Measurements from ENCODE around the gene ZNF787. TPM values are rescaled to one million over a fixed set of nuclear protein-coding genes. Genes with fewer than 3 reads are reported as not detected.

Gene ZNF787
- polyA plus RNA-seq, 3 donors: 1.2 to 16.2 (median 1.8) TPM

DNA sequence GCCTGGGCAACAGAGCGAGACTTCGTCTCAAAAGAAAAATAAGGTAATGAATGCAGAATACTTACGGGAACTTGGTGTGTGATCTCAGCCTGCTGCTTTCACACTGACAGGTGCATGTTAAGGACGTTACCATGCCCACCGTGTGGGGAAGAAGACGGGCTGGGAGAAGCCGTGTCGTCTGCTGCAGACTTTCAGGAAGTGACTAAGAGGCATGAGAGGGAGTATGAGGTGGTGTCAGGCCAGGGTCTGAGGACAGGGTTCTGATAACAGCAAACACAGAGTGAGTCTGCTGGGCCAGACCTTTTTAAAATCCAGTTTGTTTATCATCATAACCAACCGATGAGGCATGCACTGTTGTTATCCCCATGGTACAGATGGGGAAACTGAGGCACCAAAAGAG lies 41.2 kb upstream of the ZNF787 start:
- intact Hi-C loops (cut with micrococcal nuclease): no loop called here
- H3K27me3 ChIP-seq (ENCODE audit: control insufficient read depth in 2 of 2, insufficient read depth in 2 of 2, low read length in 2 of 2): peaks cover 0 to 3% of the 10 kb centered on the region in 2 donors
- peaks cover 0 to 17% of the 10 kb centered on the region in 2 donors for H3K36me3 ChIP-seq (replicated peaks in 1 of 2; ENCODE audit: control insufficient read depth in 1 of 2, insufficient read depth in 2 of 2, low read length in 2 of 2)
- H3K9me3 ChIP-seq (replicated peaks in 1 of 2; ENCODE audit: control insufficient read depth in 1 of 2, insufficient read depth in 1 of 2, low read length in 2 of 2): no peaks in the 10 kb centered on the region
- Mint-ChIP-seq H3K27ac (no peak overlapping the region), H3K36me3 (peaks cover 10 to 13% of the 10 kb centered on the region in 2 donors), H3K9me3 (peaks cover 0 to 8% (median 2%) of the 10 kb centered on the region in 7 donors), H3K27me3 (ENCODE audit: low read depth in 3 of 3) (peaks cover 0 to 12% (median 6%) of the 10 kb centered on the region in 3 donors), H3K4me3 (no peak overlapping the region), H3K4me1 (peaks cover 5% of the 10 kb centered on the region)
- no peak overlapping the region for H2AFZ ChIP-seq (ENCODE audit: insufficient read depth, low read depth, low read length, poor library complexity, severe bottlenecking)
- H3K4me3 ChIP-seq (replicated peaks in 1 of 3; ENCODE audit: low read depth in 2 of 3, low read length in 3 of 3): no peak overlapping the region
- WGBS (ENCODE audit: insufficient coverage): 5% methylated on average over 7 of the region's 9 CpGs
- no peaks in the 10 kb centered on the region for H3K79me2 ChIP-seq (ENCODE audit: insufficient read depth, low read length)
- no peak overlapping the region for H3K4me2 ChIP-seq (replicated peaks; ENCODE audit: extremely low read depth, low read length, poor library complexity, severe bottlenecking)
- peak in 2 of 3 donors; percentile 21 to 50 for DNase-seq
- TF ChIP-seq, protein P1, sequence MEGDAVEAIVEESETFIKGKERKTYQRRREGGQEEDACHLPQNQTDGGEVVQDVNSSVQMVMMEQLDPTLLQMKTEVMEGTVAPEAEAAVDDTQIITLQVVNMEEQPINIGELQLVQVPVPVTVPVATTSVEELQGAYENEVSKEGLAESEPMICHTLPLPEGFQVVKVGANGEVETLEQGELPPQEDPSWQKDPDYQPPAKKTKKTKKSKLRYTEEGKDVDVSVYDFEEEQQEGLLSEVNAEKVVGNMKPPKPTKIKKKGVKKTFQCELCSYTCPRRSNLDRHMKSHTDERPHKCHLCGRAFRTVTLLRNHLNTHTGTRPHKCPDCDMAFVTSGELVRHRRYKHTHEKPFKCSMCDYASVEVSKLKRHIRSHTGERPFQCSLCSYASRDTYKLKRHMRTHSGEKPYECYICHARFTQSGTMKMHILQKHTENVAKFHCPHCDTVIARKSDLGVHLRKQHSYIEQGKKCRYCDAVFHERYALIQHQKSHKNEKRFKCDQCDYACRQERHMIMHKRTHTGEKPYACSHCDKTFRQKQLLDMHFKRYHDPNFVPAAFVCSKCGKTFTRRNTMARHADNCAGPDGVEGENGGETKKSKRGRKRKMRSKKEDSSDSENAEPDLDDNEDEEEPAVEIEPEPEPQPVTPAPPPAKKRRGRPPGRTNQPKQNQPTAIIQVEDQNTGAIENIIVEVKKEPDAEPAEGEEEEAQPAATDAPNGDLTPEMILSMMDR (IDR thresholded peaks at IDR 0.05): no peak
- H4K20me1 ChIP-seq (ENCODE audit: insufficient read depth, low read length): no peaks in the 10 kb centered on the region
- H3K4me1 ChIP-seq (ENCODE audit: control insufficient read depth in 1 of 2, insufficient read depth in 2 of 2, low read length in 2 of 2): no peaks in the 10 kb centered on the region
- H3K27ac ChIP-seq (ENCODE audit: low read depth in 1 of 2, low read length in 2 of 2): no peak overlapping the region
- no peak overlapping the region for H3K9ac ChIP-seq (ENCODE audit: insufficient read depth, low read length, poor library complexity, severe bottlenecking)

DNA sequence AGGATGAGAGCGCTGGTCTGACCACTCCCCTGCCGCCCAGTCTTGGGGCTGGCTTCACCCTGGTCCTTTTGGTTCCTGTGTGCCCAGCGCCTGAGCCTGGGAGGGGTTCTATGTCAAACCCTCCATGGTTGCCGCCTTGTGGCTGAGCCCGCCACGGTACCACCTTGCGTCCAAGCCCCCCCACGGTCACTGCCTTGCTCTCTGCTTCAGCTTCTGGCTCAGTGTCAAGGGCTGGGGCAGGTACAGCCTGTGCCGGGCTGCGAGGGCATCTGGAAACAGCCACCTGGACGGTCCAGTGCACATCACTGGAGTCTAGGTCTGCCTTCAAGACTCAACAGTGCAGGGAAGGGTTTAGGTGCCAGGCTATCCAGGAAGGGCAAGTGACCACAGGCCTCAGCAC lies 40.4 kb upstream of the ZNF787 start:
- no peaks in the 10 kb centered on the region for H4K20me1 ChIP-seq (ENCODE audit: insufficient read depth, low read length)
- H3K79me2 ChIP-seq (ENCODE audit: insufficient read depth, low read length): no peaks in the 10 kb centered on the region
- peaks cover 5% of the 10 kb centered on the region for H3K4me1 Mint-ChIP-seq
- peaks cover 10 to 13% of the 10 kb centered on the region in 2 donors for H3K36me3 Mint-ChIP-seq
- 97% methylated on average over 11 of the region's 11 CpGs for WGBS (ENCODE audit: insufficient coverage)
- intact Hi-C loops (cut with micrococcal nuclease): no loop called here
- no peak overlapping the region for H3K27ac Mint-ChIP-seq
- H3K27ac ChIP-seq (ENCODE audit: low read depth in 1 of 2, low read length in 2 of 2): no peak overlapping the region
- DNase-seq: no peak
- H3K9ac ChIP-seq (ENCODE audit: insufficient read depth, low read length, poor library complexity, severe bottlenecking): no peak overlapping the region
- H3K9me3 ChIP-seq (replicated peaks in 1 of 2; ENCODE audit: control insufficient read depth in 1 of 2, insufficient read depth in 1 of 2, low read length in 2 of 2): no peaks in the 10 kb centered on the region
- peaks cover 0 to 17% of the 10 kb centered on the region in 2 donors for H3K36me3 ChIP-seq (replicated peaks in 1 of 2; ENCODE audit: control insufficient read depth in 1 of 2, insufficient read depth in 2 of 2, low read length in 2 of 2)
- TF ChIP-seq, protein P1 (IDR thresholded peaks at IDR 0.05): no peak
- no peak overlapping the region for H3K4me3 ChIP-seq (replicated peaks in 1 of 3; ENCODE audit: low read depth in 2 of 3, low read length in 3 of 3)
- no peaks in the 10 kb centered on the region for H3K4me1 ChIP-seq (ENCODE audit: control insufficient read depth in 1 of 2, insufficient read depth in 2 of 2, low read length in 2 of 2)
- H3K4me3 Mint-ChIP-seq: no peak overlapping the region
- H2AFZ ChIP-seq (ENCODE audit: insufficient read depth, low read depth, low read length, poor library complexity, severe bottlenecking): no peak overlapping the region
- peaks cover 0 to 8% (median 0%) of the 10 kb centered on the region in 7 donors for H3K9me3 Mint-ChIP-seq
- H3K27me3 Mint-ChIP-seq (ENCODE audit: low read depth in 3 of 3): peaks cover 0 to 10% (median 6%) of the 10 kb centered on the region in 3 donors
- peaks cover 0 to 3% of the 10 kb centered on the region in 2 donors for H3K27me3 ChIP-seq (ENCODE audit: control insufficient read depth in 2 of 2, insufficient read depth in 2 of 2, low read length in 2 of 2)
- no peak overlapping the region for H3K4me2 ChIP-seq (replicated peaks; ENCODE audit: extremely low read depth, low read length, poor library complexity, severe bottlenecking)

Data from CD14-positive monocyte (primary cell).